Measurements from ENCODE around the gene RFC5. TPM values are rescaled to one million over a fixed set of nuclear protein-coding genes. Genes with fewer than 3 reads are reported as not detected.
"Not testable (repeated sequence)": the region's sequence is repeated elsewhere in the genome, so short reads cannot be mapped to it uniquely, and the experiment has no call there.

RFC5 gene
- total RNA-seq, 1 donor from 2014 or later: 73.8 TPM

DNA sequence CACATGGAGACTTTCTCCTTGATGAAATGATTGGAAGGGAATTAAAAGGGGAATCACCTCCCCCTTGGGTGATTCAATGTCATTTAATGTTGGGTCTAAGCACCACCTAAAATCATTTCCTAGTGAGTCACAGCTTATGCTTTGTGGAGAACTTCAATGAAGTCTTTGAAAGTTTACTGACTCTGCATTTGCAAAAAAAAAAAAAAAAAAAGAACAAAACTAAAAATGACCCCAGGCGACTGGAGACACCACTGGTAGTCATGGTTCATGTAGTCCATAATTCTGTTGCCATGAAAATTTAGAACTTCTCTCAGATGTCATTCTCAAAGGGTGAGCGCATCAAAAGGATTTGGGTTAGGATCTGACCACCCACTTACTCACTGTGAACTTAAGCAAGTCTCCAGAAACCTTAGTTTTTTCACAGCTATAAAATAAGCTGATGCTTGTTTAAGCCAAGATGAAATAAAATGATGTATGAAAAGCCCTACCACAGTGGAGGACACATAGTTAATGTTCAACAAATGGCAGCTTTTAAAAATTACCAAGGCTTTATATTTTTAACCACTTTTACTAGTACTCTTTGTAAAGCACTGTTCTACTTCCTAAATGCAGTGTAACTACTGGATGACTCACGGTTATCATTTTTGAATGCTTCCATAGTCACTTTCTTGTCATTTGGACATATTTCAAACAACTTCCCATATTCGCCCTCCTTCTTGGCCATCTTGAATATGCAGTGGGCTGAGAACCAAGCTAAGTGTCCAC lies 29.6 kb upstream of the RFC5 start:
- Mint-ChIP-seq H3K9me3 (peaks cover 4% of the 10 kb centered on the region), H3K4me3 (no peak overlapping the region), H3K27me3 (ENCODE audit: insufficient read depth) (peaks cover 2% of the 10 kb centered on the region), H3K27ac (no peak overlapping the region), H3K4me1 (ENCODE audit: low read depth) (no peaks in the 10 kb centered on the region), H3K36me3 (ENCODE audit: low read depth) (no peaks in the 10 kb centered on the region)
- DNase-seq (ENCODE audit: low spot score): no peak
- intact Hi-C loops (cut with micrococcal nuclease): no loop called here

DNA sequence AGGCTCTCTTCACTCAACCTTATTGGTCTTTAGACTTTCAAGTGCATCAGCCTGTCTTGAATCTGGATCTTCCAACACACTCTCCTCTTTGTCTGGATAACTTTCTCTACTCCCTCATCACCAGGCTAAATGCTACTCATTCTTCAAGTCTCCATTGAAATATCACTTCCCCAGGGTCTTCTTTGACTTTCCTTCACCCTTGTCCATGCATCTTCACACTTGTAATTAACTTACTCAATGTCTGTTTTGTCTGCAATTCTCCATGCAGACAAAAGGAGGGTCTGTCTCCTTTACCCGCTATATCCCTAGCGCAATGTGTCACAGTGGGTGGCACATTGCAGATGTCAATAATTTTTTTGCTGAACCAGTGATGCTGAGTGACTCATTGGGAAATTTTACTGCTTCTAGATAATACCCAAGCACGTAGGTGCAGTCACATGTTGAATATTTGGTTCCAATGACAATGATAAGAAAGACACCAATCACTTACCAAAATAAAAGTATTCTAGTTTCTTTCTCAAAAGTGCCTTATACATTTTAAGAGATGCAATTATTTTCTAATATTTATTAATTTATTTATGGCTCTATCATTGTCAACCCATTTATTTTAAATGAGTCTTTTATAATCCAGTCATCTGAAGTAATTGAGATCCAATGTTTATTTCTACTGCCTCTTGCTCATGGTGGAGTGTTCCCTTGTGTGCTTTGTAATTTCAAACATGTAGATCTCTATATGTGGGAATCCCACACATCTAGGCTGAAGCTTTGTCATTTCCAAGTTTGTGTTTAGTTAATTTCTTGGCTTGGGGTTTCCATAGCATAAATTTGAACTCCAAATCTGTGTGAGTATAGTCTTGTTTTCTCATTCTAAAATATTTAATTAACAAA lies 21.7 kb upstream of the RFC5 start:
- intact Hi-C loops (cut with micrococcal nuclease): no loop called here
- peaks cover 7% of the 10 kb centered on the region for H3K9me3 Mint-ChIP-seq

DNA sequence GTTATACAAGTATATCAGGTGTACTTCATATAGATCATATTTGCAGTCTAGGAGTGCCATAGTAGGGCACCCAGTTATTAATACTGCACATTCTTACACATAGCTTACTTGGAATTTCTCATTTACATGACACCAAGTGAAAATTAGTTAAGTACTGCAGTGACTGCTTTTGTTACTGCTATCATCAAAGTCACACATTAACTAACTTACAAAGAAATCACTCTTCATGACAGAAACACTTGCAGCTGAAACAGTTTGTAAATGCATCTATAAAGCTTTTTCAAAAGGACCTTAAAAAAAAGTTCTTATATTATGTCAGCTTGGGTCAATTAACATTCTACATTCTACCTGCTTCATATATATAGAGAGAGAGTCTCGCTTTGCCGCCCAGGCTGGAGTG lies 17.8 kb upstream of the RFC5 start:
- Mint-ChIP-seq H3K27ac (no peak overlapping the region), H3K27me3 (ENCODE audit: insufficient read depth) (no peaks in the 10 kb centered on the region), H3K4me3 (no peak overlapping the region), H3K36me3 (ENCODE audit: low read depth) (no peaks in the 10 kb centered on the region), H3K4me1 (ENCODE audit: low read depth) (peaks cover 4% of the 10 kb centered on the region), H3K9me3 (peaks cover 13% of the 10 kb centered on the region)
- no peak for DNase-seq (ENCODE audit: low spot score)
- intact Hi-C loops (cut with micrococcal nuclease): no loop called here

More for the DNA sequence above, 21.7 kb upstream of the RFC5 start:
- Mint-ChIP-seq H3K27me3 (ENCODE audit: insufficient read depth) (no peaks in the 10 kb centered on the region), H3K4me1 (ENCODE audit: low read depth) (peaks cover 4% of the 10 kb centered on the region), H3K27ac (no peak overlapping the region), H3K4me3 (no peak overlapping the region), H3K36me3 (ENCODE audit: low read depth) (no peaks in the 10 kb centered on the region)
- no peak for DNase-seq (ENCODE audit: low spot score)

DNA sequence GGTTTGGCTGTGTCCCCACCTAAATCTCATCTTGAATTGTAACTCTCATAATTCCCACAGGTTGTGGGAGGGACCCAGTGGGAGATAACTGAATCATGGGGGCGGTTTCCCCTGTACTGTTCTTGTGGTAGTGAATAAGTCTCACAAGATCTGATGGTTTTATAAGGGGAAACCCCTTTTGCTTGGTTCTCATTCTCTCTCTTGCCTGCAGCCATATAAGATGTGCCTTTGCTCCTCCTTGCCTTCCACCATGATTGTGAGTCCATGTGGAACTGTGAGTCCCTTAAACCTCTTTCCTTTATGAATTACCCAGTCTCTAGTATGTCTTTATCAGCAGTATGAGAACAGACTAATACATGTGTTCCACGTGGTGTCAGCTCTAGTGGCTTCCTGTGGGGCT lies 16.7 kb upstream of the RFC5 start:
- intact Hi-C loops (cut with micrococcal nuclease); H3K27ac Mint-ChIP-seq; H3K4me3 Mint-ChIP-seq: not testable (repeated sequence)

DNA sequence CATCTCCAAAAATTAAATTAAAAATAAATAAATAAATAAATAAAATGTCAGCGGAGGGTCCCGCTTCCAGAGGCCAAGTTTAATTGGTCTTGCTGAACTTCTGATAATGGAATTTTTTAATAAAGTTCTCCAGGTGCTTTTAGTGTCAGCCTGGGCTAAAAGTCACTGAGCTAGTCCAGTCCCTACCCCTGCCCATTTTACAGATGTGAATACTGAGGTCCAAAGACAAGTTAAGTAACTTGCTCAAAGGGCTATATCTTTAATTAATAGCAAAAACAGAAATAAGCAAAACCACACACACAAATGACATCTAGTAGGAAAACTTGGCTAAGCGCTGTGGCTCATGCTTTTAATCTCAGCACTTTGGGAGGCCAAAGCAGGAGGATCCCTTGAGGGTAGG lies 5.6 kb upstream of the RFC5 start:
- Mint-ChIP-seq H3K9me3 (peaks cover 12% of the 10 kb centered on the region), H3K4me3 (no peak overlapping the region), H3K27ac (no peak overlapping the region), H3K27me3 (ENCODE audit: insufficient read depth) (peaks cover 7% of the 10 kb centered on the region), H3K4me1 (ENCODE audit: low read depth) (peaks cover 4% of the 10 kb centered on the region), H3K36me3 (ENCODE audit: low read depth) (peaks cover 2% of the 10 kb centered on the region)
- intact Hi-C loops (cut with micrococcal nuclease): no loop called here
- DNase-seq (ENCODE audit: low spot score): no peak

More for the DNA sequence above, 16.7 kb upstream of the RFC5 start:
- not testable (repeated sequence) for H3K4me1 Mint-ChIP-seq (ENCODE audit: low read depth); H3K27me3 Mint-ChIP-seq (ENCODE audit: insufficient read depth); DNase-seq (ENCODE audit: low spot score); H3K36me3 Mint-ChIP-seq (ENCODE audit: low read depth)
- H3K9me3 Mint-ChIP-seq: peaks cover 13% of the 10 kb centered on the region

DNA sequence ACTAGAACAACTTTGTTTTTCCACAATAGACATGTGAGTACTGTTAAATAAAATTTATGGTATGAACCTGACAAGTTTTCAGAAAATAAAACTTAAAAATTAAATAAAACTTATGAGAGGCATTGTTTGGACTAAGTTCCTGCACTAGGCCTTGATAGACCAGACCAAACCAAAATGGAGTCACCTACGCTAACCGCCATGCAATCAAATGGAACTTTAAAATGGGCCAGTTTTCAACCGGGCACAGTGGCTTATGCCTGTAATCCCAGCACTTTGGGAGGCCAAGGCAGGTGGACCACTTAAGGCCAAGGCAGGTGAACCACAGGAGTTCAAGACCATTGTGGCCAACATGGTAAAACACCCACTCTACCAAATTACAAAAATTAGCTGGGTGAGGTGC lies 5.1 kb upstream of the RFC5 start:
- DNase-seq (ENCODE audit: low spot score): no peak
- H3K4me3 Mint-ChIP-seq: no peak overlapping the region

DNA sequence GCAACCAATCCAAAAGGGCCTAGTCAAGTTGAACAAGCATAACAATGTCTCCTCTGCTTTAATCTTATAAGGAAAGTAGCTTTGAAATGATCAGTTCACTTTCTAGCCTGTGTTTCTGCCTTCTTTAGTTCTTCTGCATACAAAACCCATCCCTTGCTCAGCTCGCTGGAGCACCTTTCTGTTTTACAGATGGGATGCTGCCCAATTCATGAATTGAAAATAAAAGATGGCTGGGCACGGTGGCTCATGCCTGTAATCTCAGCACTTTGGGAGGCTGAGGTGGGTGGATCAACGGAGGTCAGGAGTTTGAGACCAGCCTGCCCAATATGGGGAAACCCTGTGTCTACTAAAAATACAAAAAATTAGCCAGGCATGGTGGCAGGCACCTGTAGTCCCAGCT lies 4.5 kb upstream of the RFC5 start:
- Mint-ChIP-seq H3K27ac (no peak overlapping the region), H3K4me3 (no peak overlapping the region), H3K36me3 (ENCODE audit: low read depth) (peaks cover 2% of the 10 kb centered on the region), H3K9me3 (peaks cover 12% of the 10 kb centered on the region), H3K27me3 (ENCODE audit: insufficient read depth) (peaks cover 10% of the 10 kb centered on the region), H3K4me1 (ENCODE audit: low read depth) (peaks cover 12% of the 10 kb centered on the region)
- no peak for DNase-seq (ENCODE audit: low spot score)
- intact Hi-C loops (cut with micrococcal nuclease): no loop called here

More for the DNA sequence above, 5.1 kb upstream of the RFC5 start:
- Mint-ChIP-seq H3K27me3 (ENCODE audit: insufficient read depth) (peaks cover 9% of the 10 kb centered on the region), H3K4me1 (ENCODE audit: low read depth) (peaks cover 9% of the 10 kb centered on the region), H3K36me3 (ENCODE audit: low read depth) (peaks cover 2% of the 10 kb centered on the region), H3K27ac (no peak overlapping the region), H3K9me3 (peaks cover 12% of the 10 kb centered on the region)
- intact Hi-C loops (cut with micrococcal nuclease): no loop called here

DNA sequence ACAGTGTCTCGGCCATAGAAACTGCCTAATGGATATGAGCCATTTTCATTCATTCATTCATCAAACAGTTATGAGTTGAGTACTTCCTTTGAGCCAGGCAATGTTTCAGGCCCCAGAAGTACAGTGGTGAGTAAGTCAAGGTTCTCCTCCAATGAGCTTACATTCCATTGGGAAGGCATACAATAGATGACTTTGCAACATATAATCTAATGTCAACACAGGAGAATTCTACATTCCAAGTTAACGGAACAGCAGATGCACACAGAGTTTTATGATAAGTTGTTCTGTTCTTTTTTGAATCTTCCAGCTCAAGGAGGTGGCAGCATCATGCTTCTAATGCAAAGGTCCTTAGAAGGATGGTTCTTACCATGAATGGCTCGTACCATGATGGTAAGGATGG lies 3.2 kb upstream of the RFC5 start:
- intact Hi-C loops (cut with micrococcal nuclease): no loop called here

DNA sequence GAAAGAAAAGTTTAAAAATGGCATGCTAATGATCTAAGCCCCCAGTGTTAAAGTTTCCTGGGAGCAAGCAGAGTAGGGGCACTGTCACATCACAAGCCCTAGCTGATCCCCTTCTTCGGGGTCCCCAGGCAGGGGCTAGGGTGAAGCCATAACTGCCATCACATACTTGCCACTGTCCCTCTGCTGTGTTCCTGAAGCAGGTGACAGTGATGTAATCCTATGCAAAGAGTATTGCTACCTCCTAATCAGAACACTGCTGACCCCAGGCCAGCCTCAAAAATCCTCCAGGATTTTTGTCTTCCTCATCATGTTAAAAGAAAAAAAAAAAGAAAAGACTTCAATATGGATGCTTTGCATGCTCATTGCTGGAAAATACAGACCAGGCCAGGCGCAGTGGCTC lies 1.2 kb upstream of the RFC5 start:
- intact Hi-C loops (cut with micrococcal nuclease): no loop called here
- H3K4me3 Mint-ChIP-seq: peak overlapping the region; percentile 98
- H3K27ac Mint-ChIP-seq: no peak overlapping the region
- peaks cover 25% of the 10 kb centered on the region for H3K36me3 Mint-ChIP-seq (ENCODE audit: low read depth)
- H3K27me3 Mint-ChIP-seq (ENCODE audit: insufficient read depth): peaks cover 10% of the 10 kb centered on the region
- no peak for DNase-seq (ENCODE audit: low spot score)
- peaks cover 12% of the 10 kb centered on the region for H3K9me3 Mint-ChIP-seq
- H3K4me1 Mint-ChIP-seq (ENCODE audit: low read depth): peaks cover 29% of the 10 kb centered on the region

More for the DNA sequence above, 3.2 kb upstream of the RFC5 start:
- H3K4me3 Mint-ChIP-seq: peak overlapping the region; percentile 24
- peaks cover 12% of the 10 kb centered on the region for H3K9me3 Mint-ChIP-seq
- peaks cover 24% of the 10 kb centered on the region for H3K4me1 Mint-ChIP-seq (ENCODE audit: low read depth)
- peaks cover 10% of the 10 kb centered on the region for H3K27me3 Mint-ChIP-seq (ENCODE audit: insufficient read depth)
- no peak overlapping the region for H3K27ac Mint-ChIP-seq
- no peak for DNase-seq (ENCODE audit: low spot score)
- peaks cover 11% of the 10 kb centered on the region for H3K36me3 Mint-ChIP-seq (ENCODE audit: low read depth)

DNA sequence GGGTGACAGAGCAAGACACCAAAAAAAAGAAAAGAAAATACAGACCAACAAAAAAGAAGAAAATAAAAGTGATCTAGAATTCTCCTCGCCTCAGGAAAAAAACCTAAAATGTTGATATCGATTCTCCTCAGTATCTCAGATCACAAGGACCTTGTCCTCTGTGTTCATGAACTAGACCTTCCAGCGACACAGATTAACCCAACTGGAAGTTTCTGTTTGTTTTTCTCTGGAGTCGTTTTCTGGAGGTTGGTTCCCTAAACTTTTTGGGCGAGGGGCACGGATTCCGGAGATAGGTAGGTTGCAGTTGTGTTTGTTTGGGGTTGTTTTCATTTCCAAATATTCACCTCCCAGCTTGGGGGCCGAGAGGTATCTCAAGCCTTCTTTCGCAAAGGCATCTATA lies 559 bp upstream of the RFC5 start:
- Mint-ChIP-seq H3K4me3 (peak overlapping the region; percentile 98), H3K27ac (no peak overlapping the region), H3K4me1 (ENCODE audit: low read depth) (peaks cover 29% of the 10 kb centered on the region)

DNA sequence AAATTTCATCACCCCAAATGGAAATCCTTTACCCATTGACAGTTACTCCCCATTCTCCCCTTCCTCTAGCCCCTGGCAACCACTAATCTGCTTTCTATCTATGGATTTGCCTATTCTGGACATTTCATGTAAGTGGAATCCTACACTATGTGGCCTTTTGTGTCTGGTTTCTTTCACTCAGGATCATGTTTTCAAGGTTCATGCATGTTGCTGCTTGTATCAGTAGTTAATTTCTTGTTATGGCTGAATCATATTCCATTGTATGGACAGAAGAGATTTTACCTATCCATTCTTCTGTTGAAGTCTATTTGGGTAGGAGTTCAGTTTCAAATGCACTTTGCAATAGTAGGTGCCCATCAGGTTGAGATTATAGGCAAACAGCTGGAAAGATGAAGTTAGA lies 1.4 kb downstream of the RFC5 start:
- peaks cover 12% of the 10 kb centered on the region for H3K9me3 Mint-ChIP-seq
- H3K4me3 Mint-ChIP-seq: peak overlapping the region; percentile 98
- intact Hi-C loops (cut with micrococcal nuclease): loop anchor here (2.0 kb wide), 1 partner anchor 49 kb away; the partner anchor contains the start of gene KSR2
- peaks cover 10% of the 10 kb centered on the region for H3K27me3 Mint-ChIP-seq (ENCODE audit: insufficient read depth)
- H3K4me1 Mint-ChIP-seq (ENCODE audit: low read depth): peaks cover 29% of the 10 kb centered on the region
- H3K36me3 Mint-ChIP-seq (ENCODE audit: low read depth): peaks cover 48% of the 10 kb centered on the region
- no peak for DNase-seq (ENCODE audit: low spot score)
- H3K27ac Mint-ChIP-seq: peak overlapping the region; percentile 26

More for the DNA sequence above, 559 bp upstream of the RFC5 start:
- peaks cover 10% of the 10 kb centered on the region for H3K27me3 Mint-ChIP-seq (ENCODE audit: insufficient read depth)
- intact Hi-C loops (cut with micrococcal nuclease): loop anchor here (1.0 to 2.0 kb wide), 8 partner anchors 19 to 357 kb away; partner anchors contain the start of genes KSR2 and PEBP1
- H3K9me3 Mint-ChIP-seq: peaks cover 12% of the 10 kb centered on the region
- peaks cover 31% of the 10 kb centered on the region for H3K36me3 Mint-ChIP-seq (ENCODE audit: low read depth)
- no peak for DNase-seq (ENCODE audit: low spot score)

DNA sequence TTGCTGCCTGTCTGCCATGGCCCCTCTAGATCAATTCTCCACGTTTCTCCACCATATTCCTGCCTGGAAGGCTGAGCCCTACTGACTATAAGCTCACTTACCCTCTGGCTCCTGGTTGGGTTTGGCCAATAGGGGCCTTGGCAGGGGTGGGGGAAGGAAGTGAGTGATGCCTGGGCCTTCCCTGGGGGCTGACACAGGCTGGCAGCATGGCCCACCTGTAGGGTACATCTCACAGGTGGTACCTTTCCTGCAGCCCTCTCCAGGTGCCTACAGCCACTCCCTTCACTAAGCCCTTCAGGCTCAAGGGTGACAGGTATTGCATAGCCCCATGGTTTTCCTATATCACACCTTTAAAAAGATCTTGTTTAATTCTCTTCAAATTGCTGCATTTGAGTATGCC lies 3.5 kb downstream of the RFC5 start:
- H3K27me3 Mint-ChIP-seq (ENCODE audit: insufficient read depth): peaks cover 2% of the 10 kb centered on the region
- intact Hi-C loops (cut with micrococcal nuclease): no loop called here
- no peaks in the 10 kb centered on the region for H3K9me3 Mint-ChIP-seq
- no peak overlapping the region for H3K4me3 Mint-ChIP-seq
- peaks cover 29% of the 10 kb centered on the region for H3K4me1 Mint-ChIP-seq (ENCODE audit: low read depth)
- H3K36me3 Mint-ChIP-seq (ENCODE audit: low read depth): peaks cover 54% of the 10 kb centered on the region
- peak overlapping the region; percentile 34 for H3K27ac Mint-ChIP-seq
- no peak for DNase-seq (ENCODE audit: low spot score)
